Activated naive CD4-positive, alpha-beta T cell (primary cell): ENCODE data around the gene DTX4.

ENCODE experiments used
- DNase-seq, 4 experiments: peaks; one replicate each; lab custom pipeline; 2025; lab: John Stamatoyannopoulos, UW

DTX4 gene

GRCh38 chr11:59192446-59193020 lies 20.6 kb downstream of the DTX4 start:
- DNase-seq = no peak

- no peak for DNase-seq
These were observed 21.7 kb downstream of the DTX4 start for GRCh38 chr11:59193587-59194130.

GRCh38 chr11:59195586-59195985 lies 23.7 kb downstream of the DTX4 start:
- DNase-seq = no peak

GRCh38 chr11:59196777-59197176 lies 24.8 kb downstream of the DTX4 start:
- DNase-seq = no peak

GRCh38 chr11:59197991-59198390 lies 26.1 kb downstream of the DTX4 start:
- DNase-seq = no peak

- DNase-seq = no peak
These were observed 26.8 kb downstream of the DTX4 start for GRCh38 chr11:59198726-59199125.

- no peak for DNase-seq
These were observed 27.9 kb downstream of the DTX4 start for GRCh38 chr11:59199546-59200422.

GRCh38 chr11:59200423-59200746 lies 28.5 kb downstream of the DTX4 start:
- no peak for DNase-seq

- DNase-seq = no peak
These were observed 29.4 kb downstream of the DTX4 start for GRCh38 chr11:59201353-59201752.

GRCh38 chr11:59204746-59205145 lies 32.8 kb downstream of the DTX4 start:
- DNase-seq = no peak

- DNase-seq = no peak
These were observed 33.7 kb downstream of the DTX4 start for GRCh38 chr11:59205648-59206047.

GRCh38 chr11:59206635-59207034 lies 34.7 kb downstream of the DTX4 start:
- DNase-seq = no peak

- no peak for DNase-seq
These were observed 36.1 kb downstream of the DTX4 start for GRCh38 chr11:59207988-59208451.

GRCh38 chr11:59208956-59209355 lies 37.0 kb downstream of the DTX4 start:
- no peak for DNase-seq

- DNase-seq = no peak
These were observed 40.3 kb downstream of the DTX4 start for GRCh38 chr11:59212222-59212621.

- DNase-seq = no peak
These were observed 41.1 kb downstream of the DTX4 start, which contains the start of gene MPEG1 for GRCh38 chr11:59212744-59213631. MPEG1 (minus strand) TSS chr11:59212927; CDS start chr11:59212865, 62 bp downstream.

- no peak for DNase-seq
These were observed 42.4 kb downstream of the DTX4 start for GRCh38 chr11:59214141-59214893.

GRCh38 chr11:59216641-59217564 lies 45.0 kb downstream of the DTX4 start:
- DNase-seq = no peak

GRCh38 chr11:59218319-59218718 lies 46.4 kb downstream of the DTX4 start:
- no peak for DNase-seq

GRCh38 chr11:59218893-59219292 lies 47.0 kb downstream of the DTX4 start:
- DNase-seq = no peak
